ENCODE data around the gene SLC6A4. TPM values are rescaled to one million over a fixed set of nuclear protein-coding genes. Genes with fewer than 3 reads are reported as not detected.

Gene SLC6A4
- total and polyA plus RNA-seq, 2 of the 8 experiments (the other 6 are each of a cell fraction or from before 2014, with no cell fraction given): 0.09 to 0.33 TPM

GRCh38 chr17:30173649-30174048 lies 61.8 kb downstream of the SLC6A4 start:
- Histone ChIP-seq H3K4ac (replicated peaks; ENCODE audit: insufficient read length, low read depth, low read length) (no peak overlapping the region), H3K14ac (ENCODE audit: insufficient read length) (no peak overlapping the region), H4K8ac (ENCODE audit: extremely low read depth, insufficient read depth, low read length) (no peak overlapping the region), H2BK12ac (ENCODE audit: low read depth, low read length) (no peak overlapping the region), H2AFZ (ENCODE audit: low read length) (no peak overlapping the region), H2BK5ac (ENCODE audit: low read depth, low read length) (no peak overlapping the region), H2BK15ac (ENCODE audit: low read length) (no peak overlapping the region), H3K9ac (replicated peaks in 1 of 4; ENCODE audit: extremely low read depth in 1 of 4, low read depth in 3 of 4, low read length in 3 of 4) (no peak overlapping the region), H3K4me1 (replicated peaks in 1 of 4; ENCODE audit: control insufficient read depth in 3 of 4, insufficient read depth in 4 of 4, low read length in 3 of 4) (no peaks in the 10 kb centered on the region), H3K23ac (ENCODE audit: insufficient read length) (no peak overlapping the region), H4K20me1 (replicated peaks in 1 of 2; ENCODE audit: control insufficient read depth in 1 of 2, insufficient read depth in 2 of 2, low read length in 2 of 2) (peaks cover 0 to 2% of the 10 kb centered on the region in 2 experiments), H3K18ac (ENCODE audit: extremely low read depth, low read length) (no peak overlapping the region), H3K4me3 (ENCODE audit: extremely low read depth in 1 of 4, insufficient read depth in 2 of 4, low read depth in 3 of 4, low read length in 4 of 4) (no peak overlapping the region), H4K91ac (replicated peaks; ENCODE audit: insufficient read length, low read length) (no peak overlapping the region), H3K4me2 (ENCODE audit: insufficient read depth in 1 of 2, low read depth in 2 of 2, low read length in 2 of 2) (no peak overlapping the region), H3K27ac (ENCODE audit: low read depth, low read length) (no peak overlapping the region), H3K56ac (replicated peaks; ENCODE audit: insufficient read length, low read depth, low read length) (no peak overlapping the region), H3K36me3 (ENCODE audit: control insufficient read depth in 2 of 4, insufficient read depth in 4 of 4, low read length in 3 of 4) (peaks cover 0 to 33% (median 1%) of the 10 kb centered on the region in 4 experiments; a peak in 3 of 8 replicates), H4K5ac (ENCODE audit: insufficient read length, low read depth, low read length) (no peak overlapping the region), H2BK120ac (replicated peaks; ENCODE audit: low read depth, low read length) (no peak overlapping the region), H3K79me2 (ENCODE audit: control insufficient read depth in 1 of 2, insufficient read depth in 2 of 2, low read length in 2 of 2) (no peaks in the 10 kb centered on the region), H2AK5ac (ENCODE audit: low read depth, low read length) (no peak overlapping the region), H3K9me3 (ENCODE audit: insufficient read depth in 2 of 2, low read depth in 1 of 2, low read length in 1 of 2) (no peaks in the 10 kb centered on the region), H3K79me1 (ENCODE audit: low read depth, low read length) (no peaks in the 10 kb centered on the region), H3K23me2 (ENCODE audit: low read depth, low read length) (no peaks in the 10 kb centered on the region), H2BK20ac (ENCODE audit: low read length) (no peak overlapping the region), H3K27me3 (replicated peaks in 1 of 4; ENCODE audit: control insufficient read depth in 3 of 4, extremely low read depth in 1 of 4, insufficient read depth in 3 of 4, low read length in 3 of 4) (no peaks in the 10 kb centered on the region)
- 100% methylated on average over 2 of the region's 2 CpGs; no CpG with 5 or more reads in 1 of the 2 experiments for WGBS, 2 experiments (ENCODE audit: extremely low coverage in 1 of 2, insufficient coverage in 1 of 2, insufficient read length in 1 of 2, insufficient replicate concordance in 2 of 2, low coverage in 1 of 2, low lambda C conversion rate in 2 of 2, missing lambda C conversion rate in 1 of 2)
- ChIA-PET POLR2A (ENCODE audit: partially characterized antibody) (no interaction called here), CTCF (ENCODE audit: partially characterized antibody) (interaction anchor here (2.1 kb wide), 1 partner anchor 39 kb away, joined by 5 read pairs; no protein-coding TSS in a partner anchor)
- DNase-seq (ENCODE audit: low read depth in 1 of 2, low spot score in 2 of 2) (no peak), FAIRE-seq (no peak)
- TF ChIP-seq CTCF (IDR thresholded peaks at IDR 0.05; ENCODE audit: control extremely low read depth in 1 of 3, insufficient read depth in 1 of 3, low read depth in 1 of 3, low read length in 3 of 3) (no peak), FOSL1 (IDR thresholded peaks at IDR 0.05; ENCODE audit: insufficient read depth, low read depth, low read length) (no peak), ATF2 (IDR thresholded peaks at IDR 0.05; ENCODE audit: low read length) (no peak), SUZ12 (IDR thresholded peaks at IDR 0.05; ENCODE audit: low read length) (no peak), SAP30 (IDR thresholded peaks at IDR 0.05; ENCODE audit: insufficient read depth, insufficient replicate concordance, low read length) (no peak), TBP (IDR thresholded peaks at IDR 0.05; ENCODE audit: low read depth, low read length) (no peak), HDAC2 (IDR thresholded peaks at IDR 0.05; ENCODE audit: borderline replicate concordance in 1 of 2, low read depth in 2 of 2, low read length in 2 of 2) (no peak), SP2 (IDR thresholded peaks at IDR 0.05; ENCODE audit: low read length) (no peak), RFX5 (IDR thresholded peaks at IDR 0.05; ENCODE audit: borderline replicate concordance, low read depth, low read length) (no peak), SP4 (IDR thresholded peaks at IDR 0.05; ENCODE audit: low read length) (no peak)

All from H1 (cell line).